ENCODE data around the gene PCSK4. TPM values are rescaled to one million over a fixed set of nuclear protein-coding genes. Genes with fewer than 3 reads are reported as not detected.
A peak's percentile ranks its signal among the peaks of the same experiment; 100 is the strongest.

PCSK4 gene
- polyA plus RNA-seq, 2 of the 4 experiments (the other 2 are of a cell fraction), result 0.76 to 2.1 TPM

GRCh38 chr19:1450735-1451731, 39.1 kb downstream of the PCSK4 start:
- Histone ChIP-seq H3K4me2 (no peak overlapping the region), H3K9me3 (no peaks in the 10 kb centered on the region), H3K27ac (no peak overlapping the region), H3K4me3 (no peak overlapping the region), H3K4me1 (peaks cover 22% of the 10 kb centered on the region; the same call in 2 of the 3 replicates)
- FAIRE-seq (no peak), ATAC-seq (no peak), DNase-seq (ENCODE audit: low read depth in 1 of 2, low spot score in 1 of 2) (no peak)
- TF ChIP-seq ESRRA (IDR thresholded peaks at IDR 0.05; ENCODE audit: borderline replicate concordance, low read length) (no peak), KDM1A (IDR thresholded peaks at IDR 0.05; ENCODE audit: low read depth) (peak; percentile 55; the same call in 1 of the 2 replicates), HOXB5 (CRISPR knock-in tag; IDR thresholded peaks at IDR 0.05) (no peak), RFX5 (IDR thresholded peaks at IDR 0.05) (no peak), NFE2L2 (conservative IDR thresholded peaks at IDR 0.05; ENCODE audit: low read length) (no peak), BCL3 (IDR thresholded peaks at IDR 0.05) (no peak), SMC3 (IDR thresholded peaks at IDR 0.05) (no peak), HMGXB4 (CRISPR knock-in tag; IDR thresholded peaks at IDR 0.05; ENCODE audit: borderline replicate concordance) (no peak), TP53 (CRISPR knock-in tag; IDR thresholded peaks at IDR 0.05) (no peak), FOSL2 (IDR thresholded peaks at IDR 0.05) (no peak), FOSL2 (CRISPR knock-in tag; IDR thresholded peaks at IDR 0.05) (no peak), ZFP36 (IDR thresholded peaks at IDR 0.05; ENCODE audit: borderline replicate concordance, partially characterized antibody) (peak; percentile 85)
- TF ChIP-seq, protein P1, sequence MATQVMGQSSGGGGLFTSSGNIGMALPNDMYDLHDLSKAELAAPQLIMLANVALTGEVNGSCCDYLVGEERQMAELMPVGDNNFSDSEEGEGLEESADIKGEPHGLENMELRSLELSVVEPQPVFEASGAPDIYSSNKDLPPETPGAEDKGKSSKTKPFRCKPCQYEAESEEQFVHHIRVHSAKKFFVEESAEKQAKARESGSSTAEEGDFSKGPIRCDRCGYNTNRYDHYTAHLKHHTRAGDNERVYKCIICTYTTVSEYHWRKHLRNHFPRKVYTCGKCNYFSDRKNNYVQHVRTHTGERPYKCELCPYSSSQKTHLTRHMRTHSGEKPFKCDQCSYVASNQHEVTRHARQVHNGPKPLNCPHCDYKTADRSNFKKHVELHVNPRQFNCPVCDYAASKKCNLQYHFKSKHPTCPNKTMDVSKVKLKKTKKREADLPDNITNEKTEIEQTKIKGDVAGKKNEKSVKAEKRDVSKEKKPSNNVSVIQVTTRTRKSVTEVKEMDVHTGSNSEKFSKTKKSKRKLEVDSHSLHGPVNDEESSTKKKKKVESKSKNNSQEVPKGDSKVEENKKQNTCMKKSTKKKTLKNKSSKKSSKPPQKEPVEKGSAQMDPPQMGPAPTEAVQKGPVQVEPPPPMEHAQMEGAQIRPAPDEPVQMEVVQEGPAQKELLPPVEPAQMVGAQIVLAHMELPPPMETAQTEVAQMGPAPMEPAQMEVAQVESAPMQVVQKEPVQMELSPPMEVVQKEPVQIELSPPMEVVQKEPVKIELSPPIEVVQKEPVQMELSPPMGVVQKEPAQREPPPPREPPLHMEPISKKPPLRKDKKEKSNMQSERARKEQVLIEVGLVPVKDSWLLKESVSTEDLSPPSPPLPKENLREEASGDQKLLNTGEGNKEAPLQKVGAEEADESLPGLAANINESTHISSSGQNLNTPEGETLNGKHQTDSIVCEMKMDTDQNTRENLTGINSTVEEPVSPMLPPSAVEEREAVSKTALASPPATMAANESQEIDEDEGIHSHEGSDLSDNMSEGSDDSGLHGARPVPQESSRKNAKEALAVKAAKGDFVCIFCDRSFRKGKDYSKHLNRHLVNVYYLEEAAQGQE (IDR thresholded peaks at IDR 0.05), result no peak
- WGBS (ENCODE audit: missing lambda C conversion rate), result 59% methylated on average over 14 of the region's 22 CpGs
- CTCF ChIA-PET, result interaction anchor here (0.6 kb wide), 1 partner anchor 118 kb away, joined by 8 read pairs; no protein-coding TSS in a partner anchor
- POLR2A ChIA-PET, result no interaction called here

- H3K27ac ChIP-seq, result peak within 1 kb of the TSS; percentile 43 to 72; a peak in 5 of 6 replicates
- ChIA-PET POLR2A (no interaction called here), CTCF (interaction anchor here (0.6 kb wide), 1 partner anchor 116 kb away, joined by 8 read pairs; no protein-coding TSS in a partner anchor)
- WGBS (ENCODE audit: missing lambda C conversion rate), result 41% methylated on average over 23 of the region's 74 CpGs
- FAIRE-seq (no peak), ATAC-seq (peak; percentile 13 to 20; a peak in 2 of 6 replicates), DNase-seq (ENCODE audit: low read depth in 1 of 2, low spot score in 1 of 2) (peak in 1 of 2 experiments; percentile 54)
- peak within 1 kb of the TSS; percentile 31; the same call in 2 of the 3 replicates for H3K4me3 ChIP-seq
- peak within 1 kb of the TSS; percentile 63 for H3K4me2 ChIP-seq
- H3K4me1 ChIP-seq, result peaks cover 18% of the 10 kb centered on the region; the same call in 2 of the 3 replicates
- H3K9me3 ChIP-seq, result no peaks in the 10 kb centered on the region
- TF ChIP-seq POLR2AphosphoS2 (conservative IDR thresholded peaks at IDR 0.05; ENCODE audit: low read length), result no peak
- no peak for TF ChIP-seq FOXS1 (CRISPR knock-in tag; IDR thresholded peaks at IDR 0.05)
- TF ChIP-seq BHLHE40 (IDR thresholded peaks at IDR 0.05; ENCODE audit: low read depth, low read length), result no peak
- peak; percentile 59; the same call in 1 of the 2 replicates for TF ChIP-seq KDM1A (IDR thresholded peaks at IDR 0.05; ENCODE audit: low read depth)
These were observed 40.4 kb downstream of the PCSK4 start, which contains the start of gene APC2 for GRCh38 chr19:1449467-1450442. Gene APC2, plus strand, starts transcription at chr19:1450121. Its CDS starts 2,881 bp downstream, at chr19:1453002.

Data from A549 (cell line).